A549 treated with RU486 at 1 μM for 4 hours (cell line): ENCODE data around the gene SEMA6A. TPM values are rescaled to one million over a fixed set of nuclear protein-coding genes. Genes with fewer than 3 reads are reported as not detected.

Experiments
- total RNA-seq: library from RNA; stranded (reverse); fragments of 200-300 nt; extraction: Qiagen RNA extraction; gene quantifications from 5 replicates; pipeline ENCODE4 v1.2.3, GENCODE V29; 2022; ENCODE audit warnings: low read depth

The SEMA6A gene
- 0.02 to 0.18 TPM (median 0.15 TPM) in 5 replicates for total RNA-seq

GRCh38 chr5:116574367-116575325 lies at the start of gene SEMA6A:
Gene SEMA6A, minus strand, starts transcription at chr5:116574823. Its CDS starts 69,879 bp downstream, at chr5:116504944.

